Endothelial cell of umbilical vein (primary cell): ENCODE measurements around the gene MEA1.

Experiments used
- EZH2 ChIP-seq: IDR thresholded peaks from 2 replicates; pipeline ENCODE4 v1.6.1; 2012; ENCODE audit warnings: borderline replicate concordance, low read depth, mild to moderate bottlenecking, moderate library complexity, low read length, inconsistent platforms; ENCODE audit not compliant: severe bottlenecking
- GATA2 ChIP-seq: IDR thresholded peaks from 2 replicates; pipeline ENCODE4 v1.7.0; 2011; ENCODE audit warnings: low read depth, mild to moderate bottlenecking, moderate library complexity, mixed read lengths, low read length; ENCODE audit not compliant: insufficient read length, insufficient read depth
- POLR2A ChIP-seq: IDR thresholded peaks from 2 replicates; pipeline ENCODE4 v1.6.1; 2012; ENCODE audit warnings: low read depth, mild to moderate bottlenecking, control low read depth, low read length
- POLR2AphosphoS5 ChIP-seq: IDR thresholded peaks from 2 replicates; pipeline ENCODE4 v1.6.1; 2012; ENCODE audit warnings: low read depth, mild to moderate bottlenecking, control low read depth, low read length, moderate library complexity; ENCODE audit not compliant: insufficient read depth
- TF ChIP-seq, protein P1 (sequence below): IDR thresholded peaks from 2 replicates; pipeline ENCODE4 v1.6.1; 2011; ENCODE audit not compliant: insufficient read depth, insufficient read length
- TF ChIP-seq, protein P2 (sequence below), 2 donors: IDR thresholded peaks; 1 replicate in 1 of 2; 2 replicates in 1 of 2; pipeline ENCODE4 v1.5.1; 2011; ENCODE audit warnings: low read length in 2 of 2, mild to moderate bottlenecking in 2 of 2, moderate library complexity in 2 of 2, control low read depth in 1 of 2, inconsistent platforms in 1 of 2, low read depth in 1 of 2; ENCODE audit not compliant: insufficient read depth in 1 of 2; ENCODE audit errors: extremely low read depth in 1 of 2

DNA sequence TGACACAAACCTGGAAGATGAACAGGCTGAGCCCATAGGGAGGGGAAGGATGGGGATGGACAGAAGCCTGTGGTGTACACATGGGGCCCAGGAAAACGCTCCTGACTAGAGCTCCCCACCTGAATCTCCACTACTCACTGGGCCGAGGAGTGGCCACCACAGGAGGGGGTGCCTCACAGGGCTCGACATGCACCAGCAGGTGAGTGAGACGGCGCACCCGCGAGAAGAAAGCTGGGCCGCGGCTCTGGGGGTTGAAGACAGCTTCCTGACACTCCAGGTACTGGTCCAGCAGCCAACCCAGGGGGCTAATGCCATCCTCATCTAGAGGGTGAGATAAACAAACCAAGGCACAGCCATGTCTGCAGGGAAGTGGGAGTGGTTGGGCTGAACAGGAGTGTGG, 29.6 kb upstream of the MEA1 start:
- TF ChIP-seq, protein P1, sequence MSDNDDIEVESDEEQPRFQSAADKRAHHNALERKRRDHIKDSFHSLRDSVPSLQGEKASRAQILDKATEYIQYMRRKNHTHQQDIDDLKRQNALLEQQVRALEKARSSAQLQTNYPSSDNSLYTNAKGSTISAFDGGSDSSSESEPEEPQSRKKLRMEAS = no peak
- TF ChIP-seq POLR2A = no peak
- TF ChIP-seq, protein P2, sequence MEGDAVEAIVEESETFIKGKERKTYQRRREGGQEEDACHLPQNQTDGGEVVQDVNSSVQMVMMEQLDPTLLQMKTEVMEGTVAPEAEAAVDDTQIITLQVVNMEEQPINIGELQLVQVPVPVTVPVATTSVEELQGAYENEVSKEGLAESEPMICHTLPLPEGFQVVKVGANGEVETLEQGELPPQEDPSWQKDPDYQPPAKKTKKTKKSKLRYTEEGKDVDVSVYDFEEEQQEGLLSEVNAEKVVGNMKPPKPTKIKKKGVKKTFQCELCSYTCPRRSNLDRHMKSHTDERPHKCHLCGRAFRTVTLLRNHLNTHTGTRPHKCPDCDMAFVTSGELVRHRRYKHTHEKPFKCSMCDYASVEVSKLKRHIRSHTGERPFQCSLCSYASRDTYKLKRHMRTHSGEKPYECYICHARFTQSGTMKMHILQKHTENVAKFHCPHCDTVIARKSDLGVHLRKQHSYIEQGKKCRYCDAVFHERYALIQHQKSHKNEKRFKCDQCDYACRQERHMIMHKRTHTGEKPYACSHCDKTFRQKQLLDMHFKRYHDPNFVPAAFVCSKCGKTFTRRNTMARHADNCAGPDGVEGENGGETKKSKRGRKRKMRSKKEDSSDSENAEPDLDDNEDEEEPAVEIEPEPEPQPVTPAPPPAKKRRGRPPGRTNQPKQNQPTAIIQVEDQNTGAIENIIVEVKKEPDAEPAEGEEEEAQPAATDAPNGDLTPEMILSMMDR (IDR thresholded peaks at IDR 0.05; ENCODE audit: extremely low read depth in 1 of 2, insufficient read depth in 1 of 2, low read depth in 1 of 2, low read length in 2 of 2) = no peak
- no peak for TF ChIP-seq EZH2
- no peak for TF ChIP-seq GATA2
- TF ChIP-seq POLR2AphosphoS5 = no peak
